ENCODE data around the gene KAZN.

DNA sequence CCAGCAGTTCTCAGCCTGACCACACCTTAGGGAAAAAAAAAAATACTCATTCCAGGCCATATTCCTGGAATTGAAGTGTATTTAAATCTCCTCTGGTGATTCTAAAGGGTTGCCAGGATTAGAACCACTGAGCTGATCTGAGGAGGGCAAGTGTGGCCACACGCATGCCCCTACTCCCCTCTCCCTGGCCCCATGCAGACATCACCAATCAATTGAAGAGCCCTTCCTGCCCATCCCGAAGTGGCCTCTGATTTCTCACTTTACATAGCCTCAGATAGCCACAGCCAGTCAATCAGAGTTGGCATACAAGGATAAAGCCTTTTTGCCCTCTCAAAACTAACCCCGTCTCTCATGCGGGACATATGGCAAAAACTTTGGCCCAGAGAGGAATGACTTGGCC is 470.5 kb downstream of the KAZN start:
- TF ChIP-seq GATA2 (IDR thresholded peaks at IDR 0.05; ENCODE audit: low read depth, low read length) (no peak), GATA3 (IDR thresholded peaks at IDR 0.05; ENCODE audit: low read depth, low read length) (no peak)

Data from SH-SY5Y (cell line).